HS-27A (cell line): ENCODE results near the gene CDK14.

ENCODE experiments used
- DNase-seq: peaks from one replicate; pipeline ENCODE4 v3.0.0-alpha.2; 2012; ENCODE audit warnings: low read depth, missing footprints

CDK14 gene

GRCh38 chr7:91005841-91006240, 409.7 kb downstream of the CDK14 start:
- DNase-seq: no peak

- DNase-seq: no peak
Observed at GRCh38 chr7:91007371-91007770, 411.2 kb downstream of the CDK14 start.

- no peak for DNase-seq
Observed at GRCh38 chr7:91013078-91013477, 417.0 kb downstream of the CDK14 start.

GRCh38 chr7:91019686-91020385, 423.7 kb downstream of the CDK14 start:
- no peak for DNase-seq

- no peak for DNase-seq
Observed at GRCh38 chr7:91020636-91021385, 424.7 kb downstream of the CDK14 start.

GRCh38 chr7:91021956-91022355, 425.8 kb downstream of the CDK14 start:
- DNase-seq: no peak

- no peak for DNase-seq
Observed at GRCh38 chr7:91025906-91026390, 429.8 kb downstream of the CDK14 start.

GRCh38 chr7:91029688-91030087, 433.6 kb downstream of the CDK14 start:
- DNase-seq: no peak

GRCh38 chr7:91030680-91031380, 434.7 kb downstream of the CDK14 start:
- DNase-seq: no peak

GRCh38 chr7:91031757-91032156, 435.6 kb downstream of the CDK14 start:
- DNase-seq: no peak

GRCh38 chr7:91033574-91033973, 437.5 kb downstream of the CDK14 start:
- DNase-seq: no peak

GRCh38 chr7:91034459-91035368, 438.6 kb downstream of the CDK14 start:
- no peak for DNase-seq

- DNase-seq: no peak
Observed at GRCh38 chr7:91039033-91039432, 442.9 kb downstream of the CDK14 start.

- no peak for DNase-seq
Observed at GRCh38 chr7:91041141-91041540, 445.0 kb downstream of the CDK14 start.

- no peak for DNase-seq
Observed at GRCh38 chr7:91041901-91042484, 445.9 kb downstream of the CDK14 start.

- DNase-seq: no peak
Observed at GRCh38 chr7:91043186-91043585, 447.1 kb downstream of the CDK14 start.

GRCh38 chr7:91043924-91044645, 448.0 kb downstream of the CDK14 start:
- DNase-seq: no peak

GRCh38 chr7:91045606-91046005, 449.5 kb downstream of the CDK14 start:
- DNase-seq: no peak

- DNase-seq: no peak
Observed at GRCh38 chr7:91046322-91047089, 450.4 kb downstream of the CDK14 start.

GRCh38 chr7:91047636-91048035, 451.5 kb downstream of the CDK14 start:
- no peak for DNase-seq
